ENCODE measurements around the gene FAM120C. TPM values are rescaled to one million over a fixed set of nuclear protein-coding genes. Genes with fewer than 3 reads are reported as not detected.
A peak's percentile ranks its signal among the peaks of the same experiment; 100 is the strongest.

Gene FAM120C
- total RNA-seq, 1 donor from 2014 or later, result 6.1 TPM

GRCh38 chrX:54048412-54048811, 134.6 kb downstream of the FAM120C start:
- ATAC-seq (ENCODE audit: poor library complexity) (no peak), DNase-seq (no peak)
- intact Hi-C loops (cut with DNase I), result loop anchor here (10.0 kb wide), 1 partner anchor 136 kb away; the partner anchor contains the start of gene FAM120C

GRCh38 chrX:54045563-54046228, 137.4 kb downstream of the FAM120C start:
- no peak for ATAC-seq (ENCODE audit: poor library complexity)

GRCh38 chrX:54044877-54045338, 138.1 kb downstream of the FAM120C start:
- DNase-seq, result no peak
- peak; percentile 1 for ATAC-seq (ENCODE audit: poor library complexity)
- intact Hi-C loops (cut with DNase I), result loop anchor here (10.0 kb wide), 1 partner anchor 140 kb away; the partner anchor contains the start of gene FAM120C

More at GRCh38 chrX:54045563-54046228, 137.4 kb downstream of the FAM120C start:
- intact Hi-C loops (cut with DNase I), result loop anchor here (10.0 kb wide), 1 partner anchor 139 kb away; the partner anchor contains the start of gene FAM120C
- DNase-seq, result no peak

GRCh38 chrX:54044126-54044876, 138.8 kb downstream of the FAM120C start, which contains the start of gene PHF8:
TSS of gene PHF8 (minus strand) at chrX:54044473. CDS start at chrX:54042728, 1,745 bp downstream.
- ATAC-seq (ENCODE audit: poor library complexity) (peak; percentile 95), DNase-seq (peak; percentile 96)
- intact Hi-C loops (cut with DNase I), result loop anchor here (10.0 kb wide), 1 partner anchor 140 kb away; the partner anchor contains the start of gene FAM120C

- intact Hi-C loops (cut with DNase I), result loop anchor here (10.0 kb wide), 1 partner anchor 141 kb away; the partner anchor contains the start of gene FAM120C
- peak; percentile 73 for ATAC-seq (ENCODE audit: poor library complexity)
- DNase-seq, result peak; percentile 59
These were observed 139.4 kb downstream of the FAM120C start for GRCh38 chrX:54043541-54044125.

GRCh38 chrX:54043056-54043455, 140.0 kb downstream of the FAM120C start:
- ATAC-seq (ENCODE audit: poor library complexity) (no peak), DNase-seq (no peak)
- intact Hi-C loops (cut with DNase I), result loop anchor here (10.0 kb wide), 1 partner anchor 142 kb away; the partner anchor contains the start of gene FAM120C

- ATAC-seq (ENCODE audit: poor library complexity) (peak; percentile 23), DNase-seq (peak; percentile 46)
- intact Hi-C loops (cut with DNase I), result loop anchor here (10.0 kb wide), 1 partner anchor 142 kb away; the partner anchor contains the start of gene FAM120C
These were observed 140.4 kb downstream of the FAM120C start for GRCh38 chrX:54042609-54043021.

- DNase-seq, result no peak
- intact Hi-C loops (cut with DNase I), result no loop called here
- no peak for ATAC-seq (ENCODE audit: poor library complexity)
These were observed 152.7 kb downstream of the FAM120C start for GRCh38 chrX:54030329-54030728.

GRCh38 chrX:54029529-54030143, 153.4 kb downstream of the FAM120C start:
- intact Hi-C loops (cut with DNase I), result no loop called here
- peak; percentile 41 for ATAC-seq (ENCODE audit: poor library complexity)
- no peak for DNase-seq

- ATAC-seq (ENCODE audit: poor library complexity) (no peak), DNase-seq (no peak)
- intact Hi-C loops (cut with DNase I), result no loop called here
These were observed 158.7 kb downstream of the FAM120C start for GRCh38 chrX:54024350-54024749.

Other genes starting within 250 kb of the FAM120C start
- 10.8 TPM for gene PHF8, start 138.8 kb downstream of the FAM120C start, total RNA-seq
- 0.89 TPM for gene WNK3, start 174.8 kb upstream of the FAM120C start, total RNA-seq